ENCODE results near the gene MAGIX.

The MAGIX gene

DNA sequence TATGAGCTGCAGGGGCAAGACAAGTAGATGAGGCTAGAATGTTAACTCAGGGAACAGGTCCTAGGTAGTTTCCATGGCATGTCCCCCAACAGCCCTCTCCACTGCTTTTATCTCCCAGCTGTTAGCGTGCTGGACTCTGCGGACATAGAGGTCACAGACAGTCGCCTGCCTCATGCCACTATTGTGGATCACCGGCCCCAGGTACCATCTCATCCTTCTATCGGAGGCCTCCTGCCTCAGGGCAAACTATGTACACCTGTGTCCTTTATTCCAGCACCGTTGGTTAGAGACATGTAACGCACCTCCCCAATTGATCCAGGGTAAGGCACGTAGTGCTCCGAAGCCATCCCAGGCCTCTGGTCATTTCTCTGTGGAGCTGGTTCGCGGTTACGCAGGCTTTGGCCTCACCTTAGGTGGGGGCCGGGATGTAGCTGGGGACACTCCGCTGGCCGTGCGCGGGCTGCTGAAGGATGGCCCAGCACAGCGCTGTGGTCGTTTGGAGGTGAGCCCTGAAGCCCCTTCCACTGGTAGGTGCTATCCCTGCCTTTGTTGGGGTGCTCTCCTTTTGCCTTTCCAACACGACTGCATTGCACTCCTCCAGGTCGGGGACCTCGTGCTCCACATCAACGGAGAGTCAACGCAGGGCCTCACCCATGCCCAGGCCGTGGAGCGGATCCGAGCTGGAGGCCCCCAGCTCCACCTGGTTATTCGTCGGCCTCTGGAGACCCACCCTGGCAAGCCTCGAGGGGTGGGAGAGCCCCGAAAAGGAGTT, 2.2 kb downstream of the MAGIX start:
- H3K27me3 ChIP-seq = no peaks in the 10 kb centered on the region
- DNase-seq = no peak
- intact Hi-C loops (cut with DNase I; ENCODE audit: low total_unique reads) = loop anchor here (5.0 kb wide), 1 partner anchor 788 kb away; no protein-coding TSS in a partner anchor
- TF ChIP-seq, protein P1, sequence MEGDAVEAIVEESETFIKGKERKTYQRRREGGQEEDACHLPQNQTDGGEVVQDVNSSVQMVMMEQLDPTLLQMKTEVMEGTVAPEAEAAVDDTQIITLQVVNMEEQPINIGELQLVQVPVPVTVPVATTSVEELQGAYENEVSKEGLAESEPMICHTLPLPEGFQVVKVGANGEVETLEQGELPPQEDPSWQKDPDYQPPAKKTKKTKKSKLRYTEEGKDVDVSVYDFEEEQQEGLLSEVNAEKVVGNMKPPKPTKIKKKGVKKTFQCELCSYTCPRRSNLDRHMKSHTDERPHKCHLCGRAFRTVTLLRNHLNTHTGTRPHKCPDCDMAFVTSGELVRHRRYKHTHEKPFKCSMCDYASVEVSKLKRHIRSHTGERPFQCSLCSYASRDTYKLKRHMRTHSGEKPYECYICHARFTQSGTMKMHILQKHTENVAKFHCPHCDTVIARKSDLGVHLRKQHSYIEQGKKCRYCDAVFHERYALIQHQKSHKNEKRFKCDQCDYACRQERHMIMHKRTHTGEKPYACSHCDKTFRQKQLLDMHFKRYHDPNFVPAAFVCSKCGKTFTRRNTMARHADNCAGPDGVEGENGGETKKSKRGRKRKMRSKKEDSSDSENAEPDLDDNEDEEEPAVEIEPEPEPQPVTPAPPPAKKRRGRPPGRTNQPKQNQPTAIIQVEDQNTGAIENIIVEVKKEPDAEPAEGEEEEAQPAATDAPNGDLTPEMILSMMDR (IDR thresholded peaks at IDR 0.05) = no peak
- peaks cover 0 to 22% (median 9%) of the 10 kb centered on the region in 4 donors for H3K4me1 ChIP-seq
- peak overlapping the region; percentile 90 to 97 for H3K27ac ChIP-seq
- no peak overlapping the region for H3K4me3 ChIP-seq
- no peaks in the 10 kb centered on the region for H3K9me3 ChIP-seq
- H3K36me3 ChIP-seq = no peaks in the 10 kb centered on the region

DNA sequence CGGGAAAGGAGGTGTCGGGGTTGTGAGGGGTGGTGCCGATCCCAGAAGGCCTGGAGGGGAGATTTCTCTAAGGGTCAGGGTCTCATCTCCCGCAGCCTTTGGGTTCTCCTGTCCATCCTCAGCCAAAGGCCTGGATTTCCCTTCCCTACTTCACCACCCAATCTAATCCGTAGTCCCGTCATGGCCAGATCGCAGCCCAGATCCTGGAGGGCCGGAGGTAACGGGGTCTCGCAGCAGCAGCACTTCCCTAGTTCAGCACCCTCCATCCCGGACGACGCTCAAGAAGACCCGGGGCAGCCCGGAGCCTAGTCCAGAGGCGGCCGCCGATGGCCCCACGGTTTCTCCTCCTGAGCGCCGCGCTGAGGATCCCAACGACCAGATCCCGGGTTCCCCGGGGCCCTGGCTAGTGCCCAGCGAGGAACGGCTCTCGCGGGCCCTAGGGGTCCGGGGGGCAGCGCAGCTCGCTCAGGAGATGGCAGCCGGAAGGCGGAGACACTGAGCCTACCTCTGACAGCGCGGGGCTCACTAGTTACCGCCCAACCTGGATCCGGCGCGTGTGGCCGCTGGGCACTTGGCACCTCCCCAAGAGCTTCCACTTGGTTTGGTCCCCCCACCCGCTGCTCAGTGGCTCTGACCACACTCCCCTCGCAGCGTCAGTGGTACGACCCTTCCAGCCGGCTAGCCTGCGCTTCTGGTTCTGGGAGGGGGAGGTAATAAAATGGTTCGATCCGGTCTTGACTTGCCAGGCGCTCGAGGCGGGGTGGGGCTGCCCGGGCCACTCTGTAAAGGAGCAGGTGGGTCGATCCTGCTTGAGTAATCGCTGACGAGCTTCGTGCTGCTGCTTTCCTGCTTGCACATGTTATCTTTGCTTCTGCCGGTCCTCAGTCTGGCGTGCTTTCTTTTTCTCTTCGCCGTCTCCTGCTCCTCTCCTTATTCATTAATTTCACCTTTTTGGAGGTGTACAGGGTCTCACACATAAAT, 3.6 kb downstream of the MAGIX start:
- H3K9me3 ChIP-seq = no peaks in the 10 kb centered on the region
- TF ChIP-seq, protein P1 (IDR thresholded peaks at IDR 0.05) = peak in 1 of 2 experiments; percentile 29
- peak overlapping the region; percentile 54 to 58 for H3K4me3 ChIP-seq
- peaks cover 0 to 25% (median 9%) of the 10 kb centered on the region in 4 donors for H3K4me1 ChIP-seq
- no peaks in the 10 kb centered on the region for H3K36me3 ChIP-seq
- no peaks in the 10 kb centered on the region for H3K27me3 ChIP-seq
- H3K27ac ChIP-seq = peak overlapping the region; percentile 90 to 97
- DNase-seq = peak; percentile 74 to 92
- intact Hi-C loops (cut with DNase I; ENCODE audit: low total_unique reads) = no loop called here

DNA sequence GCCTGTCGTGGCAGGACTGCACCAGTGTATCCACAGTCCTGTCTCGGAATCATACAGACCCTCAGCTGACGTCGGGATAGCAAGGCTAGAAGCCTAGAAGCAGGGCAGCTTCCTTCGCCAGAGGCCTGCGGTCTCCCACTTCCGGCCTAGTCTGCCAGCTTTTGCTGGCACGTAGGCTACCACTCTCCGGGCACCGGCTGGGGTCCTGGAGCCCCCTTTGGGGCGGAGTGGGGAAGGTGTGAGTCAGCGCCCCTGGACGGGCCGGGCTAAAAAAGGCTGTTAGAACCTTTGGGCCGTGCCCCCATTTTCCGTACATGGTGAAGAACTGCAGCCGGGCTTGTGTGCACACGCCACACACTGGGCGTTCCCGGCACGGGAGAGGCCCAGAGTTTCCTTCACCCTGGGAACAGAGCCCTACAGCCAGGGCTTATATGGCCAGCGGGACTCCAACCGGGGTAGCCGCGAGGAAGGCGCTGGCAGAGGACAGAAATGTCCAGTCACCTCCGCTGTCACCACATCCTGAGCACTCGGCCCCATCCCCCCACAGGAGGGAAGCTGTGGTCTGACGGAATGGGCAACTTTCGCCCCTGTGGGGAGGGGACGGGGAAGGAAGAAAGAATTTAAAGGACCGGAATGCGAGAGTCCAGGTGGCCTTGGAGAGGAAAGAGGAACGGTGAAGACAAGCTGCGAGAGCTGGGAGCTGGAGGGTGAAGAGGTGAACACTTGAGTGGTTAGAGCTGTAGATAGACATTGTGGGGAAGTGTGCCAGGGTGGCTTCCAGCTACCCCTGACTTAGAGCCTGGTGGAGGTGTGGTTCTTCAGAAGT, 4.6 kb downstream of the MAGIX start:
- DNase-seq = peak; percentile 81 to 96
- peak overlapping the region; percentile 90 to 97 for H3K27ac ChIP-seq
- H3K36me3 ChIP-seq = no peaks in the 10 kb centered on the region
- TF ChIP-seq, protein P1 (IDR thresholded peaks at IDR 0.05) = no peak
- intact Hi-C loops (cut with DNase I; ENCODE audit: low total_unique reads) = no loop called here
- H3K4me3 ChIP-seq = peak overlapping the region; percentile 54 to 58
- peaks cover 0 to 25% (median 9%) of the 10 kb centered on the region in 4 donors for H3K4me1 ChIP-seq
- no peaks in the 10 kb centered on the region for H3K27me3 ChIP-seq
- no peaks in the 10 kb centered on the region for H3K9me3 ChIP-seq

DNA sequence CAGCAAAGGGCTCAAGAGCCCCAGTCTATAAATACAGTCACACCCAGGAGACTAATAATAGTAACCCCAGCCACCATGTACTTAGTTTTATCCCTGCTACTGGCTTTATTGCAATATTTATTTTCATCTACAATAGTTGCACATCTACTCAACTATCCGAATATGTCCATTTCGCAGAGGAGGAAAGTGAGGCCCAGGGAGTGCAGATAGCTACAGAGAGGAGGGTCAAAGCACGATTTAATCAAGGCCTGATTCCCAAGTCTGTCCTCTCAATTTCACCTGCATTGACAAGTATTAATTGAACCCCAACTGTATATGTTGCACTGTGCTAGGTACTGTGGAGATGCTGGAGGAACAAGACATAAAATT, 5.2 kb downstream of the MAGIX start:
- H3K9me3 ChIP-seq = no peaks in the 10 kb centered on the region
- TF ChIP-seq, protein P1 (IDR thresholded peaks at IDR 0.05) = no peak
- no peak for DNase-seq
- H3K4me3 ChIP-seq = peak overlapping the region; percentile 54 to 58
- intact Hi-C loops (cut with DNase I; ENCODE audit: low total_unique reads) = no loop called here
- H3K27ac ChIP-seq = peak overlapping the region; percentile 90 to 97
- no peaks in the 10 kb centered on the region for H3K27me3 ChIP-seq
- no peaks in the 10 kb centered on the region for H3K36me3 ChIP-seq
- peaks cover 0 to 25% (median 9%) of the 10 kb centered on the region in 4 donors for H3K4me1 ChIP-seq

DNA sequence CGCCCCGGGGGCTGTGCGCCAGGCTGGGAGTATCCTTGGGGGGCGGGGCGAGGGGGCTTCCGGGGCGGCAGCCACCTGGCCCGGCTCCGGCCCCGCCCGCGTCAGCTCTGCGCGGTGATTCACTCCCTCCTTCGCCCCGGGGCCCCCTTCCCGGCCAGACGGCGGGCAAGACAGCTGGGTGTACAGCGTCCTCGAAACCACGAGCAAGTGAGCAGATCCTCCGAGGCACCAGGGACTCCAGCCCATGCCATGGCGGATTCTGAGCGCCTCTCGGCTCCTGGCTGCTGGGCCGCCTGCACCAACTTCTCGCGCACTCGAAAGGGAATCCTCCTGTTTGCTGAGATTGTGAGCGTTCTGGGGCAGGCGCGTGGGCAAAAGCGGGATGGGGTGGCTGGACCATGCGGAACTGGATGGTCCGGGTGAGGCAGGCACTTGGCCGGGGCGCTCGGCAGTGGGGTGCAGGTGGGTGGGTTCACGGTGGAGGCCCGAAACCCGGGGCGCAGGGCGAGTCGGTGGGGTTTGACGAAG, 9.3 kb downstream of the MAGIX start, which contains the start of gene PLP2:
PLP2 (plus strand) TSS at position 147 of the 528 bp plus-strand sequence; CDS start at position 250, 103 bp downstream.
- intact Hi-C loops (cut with DNase I; ENCODE audit: low total_unique reads) = no loop called here
- TF ChIP-seq, protein P1 (IDR thresholded peaks at IDR 0.05) = no peak
- Histone ChIP-seq H3K4me1 (peaks cover 0 to 23% (median 9%) of the 10 kb centered on the region in 4 donors), H3K4me3 (peak within 1 kb of the TSS; percentile 84 to 87), H3K27me3 (no peaks in the 10 kb centered on the region), H3K36me3 (peaks cover 0 to 24% (median 18%) of the 10 kb centered on the region in 3 donors), H3K9me3 (no peaks in the 10 kb centered on the region), H3K27ac (peak within 1 kb of the TSS; percentile 94 to 97)
- DNase-seq = peak in 1 of 2 donors; percentile 82

Measured in tibial artery (tissue), 4 donors.